Measurements from ENCODE around the gene RRAGC.

The RRAGC gene

GRCh38 chr1:38865112-38865715 lies 5.6 kb upstream of the RRAGC start:
- no peak for TF ChIP-seq PPARA (CRISPR knock-in tag; IDR thresholded peaks at IDR 0.05; ENCODE audit: borderline replicate concordance)
- TF ChIP-seq PATZ1 (CRISPR knock-in tag; IDR thresholded peaks at IDR 0.05; ENCODE audit: borderline replicate concordance): no peak
- TF ChIP-seq GLIS3 (CRISPR knock-in tag; IDR thresholded peaks at IDR 0.05): no peak
- no peak for TF ChIP-seq TSHZ2 (CRISPR knock-in tag; IDR thresholded peaks at IDR 0.05)
- TF ChIP-seq CREB5 (CRISPR knock-in tag; IDR thresholded peaks at IDR 0.05; ENCODE audit: low read depth): no peak
- no peak for TF ChIP-seq RARB (CRISPR knock-in tag; IDR thresholded peaks at IDR 0.05)
- TF ChIP-seq ZFP3 (CRISPR knock-in tag; IDR thresholded peaks at IDR 0.05): no peak
- TF ChIP-seq ZFP30 (CRISPR knock-in tag; IDR thresholded peaks at IDR 0.05): no peak
- TF ChIP-seq ARNTL (CRISPR knock-in tag; IDR thresholded peaks at IDR 0.05; ENCODE audit: borderline replicate concordance, low read depth): no peak
- no peak for TF ChIP-seq SNAI2 (CRISPR knock-in tag; IDR thresholded peaks at IDR 0.05)
- TF ChIP-seq ESRRG (CRISPR knock-in tag; IDR thresholded peaks at IDR 0.05): no peak
- no peak for TF ChIP-seq CSRNP3 (CRISPR knock-in tag; IDR thresholded peaks at IDR 0.05)
- TF ChIP-seq ZNF70 (CRISPR knock-in tag; IDR thresholded peaks at IDR 0.05): no peak
- TF ChIP-seq BACH2 (CRISPR knock-in tag; IDR thresholded peaks at IDR 0.05; ENCODE audit: borderline replicate concordance): no peak
- TF ChIP-seq TCF4 (CRISPR knock-in tag; IDR thresholded peaks at IDR 0.05; ENCODE audit: borderline replicate concordance): no peak
- TF ChIP-seq POU6F1 (CRISPR knock-in tag; IDR thresholded peaks at IDR 0.05; ENCODE audit: borderline replicate concordance, low read depth): no peak
- TF ChIP-seq ZNF8 (CRISPR knock-in tag; IDR thresholded peaks at IDR 0.05): no peak
- no peak for TF ChIP-seq OSR1 (CRISPR knock-in tag; IDR thresholded peaks at IDR 0.05)
- TF ChIP-seq ZC3H10 (CRISPR knock-in tag; IDR thresholded peaks at IDR 0.05): no peak
- no peak for ATAC-seq

- TF ChIP-seq ZNF565 (CRISPR knock-in tag; conservative IDR thresholded peaks at IDR 0.05; ENCODE audit: low read depth) (no peak), CSRNP3 (CRISPR knock-in tag; IDR thresholded peaks at IDR 0.05) (no peak), BACH2 (CRISPR knock-in tag; IDR thresholded peaks at IDR 0.05; ENCODE audit: borderline replicate concordance) (no peak), OSR1 (CRISPR knock-in tag; IDR thresholded peaks at IDR 0.05) (no peak)
- peak; percentile 1; the same call in 1 of the 3 replicates for ATAC-seq
Measured at GRCh38 chr1:38860454-38860795, 853 bp upstream of the RRAGC start.
